Activated naive CD8-positive, alpha-beta T cell (primary cell): ENCODE data around the gene DHX58.

Source experiments
- H3K27ac Mint-ChIP-seq: one replicate; pipeline ENCODE4 v1.8.0; 2021; ENCODE audit warnings: mixed read lengths
- H3K27me3 Mint-ChIP-seq: one replicate; pipeline ENCODE4 v1.8.0; 2021; ENCODE audit warnings: mixed read lengths
- H3K36me3 Mint-ChIP-seq: one replicate; pipeline ENCODE4 v1.8.0; 2021; ENCODE audit warnings: mixed read lengths
- H3K4me1 Mint-ChIP-seq: one replicate; pipeline ENCODE4 v1.8.0; 2021; ENCODE audit warnings: low read depth, mixed read lengths
- H3K4me3 Mint-ChIP-seq: one replicate; pipeline ENCODE4 v1.8.0; 2021; ENCODE audit warnings: mild to moderate bottlenecking, mixed read lengths
- H3K9me3 Mint-ChIP-seq: one replicate; pipeline ENCODE4 v1.8.0; 2021; ENCODE audit warnings: low read depth, mixed read lengths

The DHX58 gene

DNA sequence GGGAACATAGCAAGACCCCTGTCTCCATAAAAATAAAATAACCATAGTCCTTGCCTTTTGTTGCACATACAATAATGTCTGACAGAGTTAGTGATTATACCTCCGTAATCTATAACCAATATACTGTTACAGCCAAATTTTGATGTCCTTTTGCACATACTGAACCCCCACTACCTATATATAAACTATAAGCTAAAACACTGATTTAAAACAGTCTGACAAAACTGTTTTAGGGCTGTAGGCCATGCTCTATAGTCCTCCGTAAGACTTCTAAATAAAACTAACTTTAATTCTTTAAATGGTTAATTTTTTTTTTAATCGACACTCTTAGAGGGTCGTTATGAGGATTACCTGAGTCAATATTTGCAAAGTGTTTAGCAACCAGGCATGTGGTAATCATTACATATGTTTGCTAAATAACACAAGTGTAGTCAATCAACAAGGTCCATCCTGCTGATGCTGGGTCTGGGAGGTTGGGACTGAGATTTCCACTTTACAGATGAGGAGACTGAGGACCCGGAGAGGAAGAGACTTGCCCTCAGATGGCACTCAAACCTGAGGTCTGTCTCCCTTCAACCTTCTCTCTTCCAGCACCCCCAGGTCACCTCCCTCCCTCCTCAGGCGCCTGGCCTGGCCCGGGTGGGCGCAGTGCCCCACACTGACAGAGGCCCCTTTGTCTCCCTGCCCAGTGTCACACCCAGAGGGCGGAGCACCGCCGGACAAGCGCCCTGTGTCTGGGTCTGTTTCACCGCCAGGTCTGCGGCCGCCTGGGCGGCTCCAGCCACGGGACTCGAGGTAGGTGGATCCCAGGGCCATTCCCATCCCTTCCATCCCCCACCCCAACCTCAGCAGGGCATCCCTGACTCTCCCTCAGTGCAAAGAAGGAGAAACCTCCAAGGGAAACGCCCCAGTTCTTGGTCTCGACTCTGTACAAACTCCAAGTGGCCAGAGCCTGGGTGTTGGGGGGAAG, 24.5 kb downstream of the DHX58 start:
- Mint-ChIP-seq H3K9me3 (no peaks in the 10 kb centered on the region), H3K4me1 (no peaks in the 10 kb centered on the region), H3K27me3 (peaks cover 4% of the 10 kb centered on the region), H3K27ac (no peak overlapping the region), H3K36me3 (no peaks in the 10 kb centered on the region), H3K4me3 (no peak overlapping the region)

DNA sequence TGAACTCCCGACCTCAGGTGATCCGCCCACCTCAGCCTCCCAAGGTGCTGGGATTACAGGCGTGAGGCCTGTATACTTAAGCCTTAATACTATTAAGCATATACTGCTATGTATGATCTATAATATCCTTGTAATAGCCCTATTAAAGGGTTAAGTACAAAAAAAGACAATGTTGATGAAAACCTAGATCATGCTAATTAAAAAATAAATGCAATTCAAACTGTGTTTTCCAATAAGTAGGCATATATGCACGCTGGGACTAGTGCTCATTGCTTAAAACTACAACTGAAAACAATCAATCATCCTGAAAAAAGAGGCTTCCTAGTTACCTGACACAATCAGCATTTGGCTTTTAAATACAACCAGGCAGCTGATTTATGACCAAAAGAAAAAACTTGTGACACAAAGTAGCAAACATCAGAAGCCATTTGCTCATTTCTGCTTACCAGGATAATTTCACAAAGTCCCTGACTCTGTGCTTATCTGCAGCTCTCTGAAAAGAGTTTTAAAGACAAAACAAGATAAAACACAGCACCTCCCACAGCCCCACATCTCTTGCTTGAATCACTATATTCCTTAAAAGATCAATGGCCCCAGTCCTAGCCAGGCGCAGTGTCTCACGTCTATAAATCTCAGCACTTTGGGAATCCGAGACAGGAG, 25.3 kb downstream of the DHX58 start:
- no peak overlapping the region for H3K4me3 Mint-ChIP-seq
- no peaks in the 10 kb centered on the region for H3K4me1 Mint-ChIP-seq
- peaks cover 4% of the 10 kb centered on the region for H3K27me3 Mint-ChIP-seq
- H3K27ac Mint-ChIP-seq, result no peak overlapping the region
- H3K36me3 Mint-ChIP-seq, result no peaks in the 10 kb centered on the region
- H3K9me3 Mint-ChIP-seq, result no peaks in the 10 kb centered on the region

DNA sequence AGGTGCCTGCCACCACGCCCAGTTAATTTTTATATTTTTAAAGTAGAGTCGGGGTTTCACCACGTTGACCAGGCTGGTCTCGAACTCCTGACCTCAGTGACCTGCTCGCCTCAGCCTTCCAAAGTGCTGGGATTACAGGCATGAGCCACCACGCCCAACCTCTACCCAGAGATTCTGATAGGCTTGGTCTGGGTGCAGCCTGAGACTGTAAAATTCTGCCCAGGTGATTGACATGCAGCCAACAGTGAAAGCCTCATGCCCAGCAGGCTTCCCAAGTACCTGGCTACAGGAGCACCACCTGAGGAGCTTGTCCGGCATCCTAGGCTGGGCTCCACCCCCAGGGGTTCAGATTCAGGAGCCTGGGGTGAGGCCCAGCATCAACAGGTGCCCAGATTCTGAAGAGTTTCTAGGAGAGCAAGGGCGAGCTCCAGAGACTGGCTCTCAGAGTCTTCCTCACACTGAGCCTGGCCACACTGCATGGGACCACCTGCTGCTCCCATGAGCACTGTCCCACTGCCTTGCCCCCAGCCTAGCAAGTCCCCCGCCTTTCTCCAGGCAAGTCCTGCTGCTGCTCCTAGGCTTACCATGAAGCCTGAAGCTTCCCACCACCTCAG, 30.9 kb downstream of the DHX58 start:
- H3K4me3 Mint-ChIP-seq, result no peak overlapping the region
- H3K9me3 Mint-ChIP-seq, result no peaks in the 10 kb centered on the region
- H3K27me3 Mint-ChIP-seq, result no peaks in the 10 kb centered on the region
- no peak overlapping the region for H3K27ac Mint-ChIP-seq
- no peaks in the 10 kb centered on the region for H3K36me3 Mint-ChIP-seq
- no peaks in the 10 kb centered on the region for H3K4me1 Mint-ChIP-seq

- Mint-ChIP-seq H3K27ac (no peak overlapping the region), H3K4me3 (no peak overlapping the region), H3K36me3 (no peaks in the 10 kb centered on the region), H3K4me1 (no peaks in the 10 kb centered on the region), H3K9me3 (no peaks in the 10 kb centered on the region), H3K27me3 (no peaks in the 10 kb centered on the region)
These were observed 33.0 kb downstream of the DHX58 start for GRCh38 chr17:42079541-42079940.

- peaks cover 2% of the 10 kb centered on the region for H3K27me3 Mint-ChIP-seq
- H3K27ac Mint-ChIP-seq, result no peak overlapping the region
- H3K4me1 Mint-ChIP-seq, result no peaks in the 10 kb centered on the region
- no peaks in the 10 kb centered on the region for H3K36me3 Mint-ChIP-seq
- H3K9me3 Mint-ChIP-seq, result no peaks in the 10 kb centered on the region
- H3K4me3 Mint-ChIP-seq, result no peak overlapping the region
These were observed 34.0 kb downstream of the DHX58 start for GRCh38 chr17:42078396-42079043.

GRCh38 chr17:42077755-42078154, 34.8 kb downstream of the DHX58 start:
- peaks cover 2% of the 10 kb centered on the region for H3K27me3 Mint-ChIP-seq
- no peak overlapping the region for H3K4me3 Mint-ChIP-seq
- H3K9me3 Mint-ChIP-seq, result no peaks in the 10 kb centered on the region
- no peak overlapping the region for H3K27ac Mint-ChIP-seq
- H3K36me3 Mint-ChIP-seq, result no peaks in the 10 kb centered on the region
- peaks cover 2% of the 10 kb centered on the region for H3K4me1 Mint-ChIP-seq

DNA sequence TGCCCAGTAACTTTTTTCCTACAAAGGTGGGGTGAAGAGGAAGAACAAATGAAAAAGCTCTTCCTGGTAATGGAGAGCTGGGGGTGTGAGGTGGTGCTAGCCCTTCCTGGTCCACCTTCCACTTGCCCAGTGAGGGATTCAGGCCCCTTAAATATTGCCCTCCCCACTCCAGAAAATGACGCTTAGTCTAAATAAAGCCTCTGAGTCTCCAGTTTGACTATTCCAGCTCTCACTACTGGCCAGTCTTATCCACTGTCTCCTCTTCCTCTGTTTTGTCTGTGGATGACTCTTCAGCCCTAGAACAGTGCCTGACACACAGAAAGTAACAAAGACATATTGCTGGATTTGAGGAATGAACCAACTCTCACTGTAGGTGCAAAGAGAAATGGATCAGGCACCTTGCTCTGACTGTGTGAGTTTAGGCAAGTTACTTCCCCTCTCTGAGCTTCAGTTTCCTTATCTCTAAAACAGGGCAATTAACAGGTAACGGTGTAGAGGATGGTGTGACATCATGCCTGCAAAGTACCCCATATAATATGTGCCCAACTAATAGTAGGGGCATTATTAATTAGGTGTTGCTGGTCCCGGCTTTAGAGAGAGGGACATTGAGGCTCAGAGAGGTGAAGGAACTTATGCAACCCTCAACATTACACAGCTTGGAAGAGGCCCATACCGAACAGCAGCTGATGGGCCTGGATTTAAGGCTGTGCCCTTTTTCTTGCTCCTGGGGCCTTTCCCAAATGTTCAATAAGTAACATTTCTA, 35.5 kb downstream of the DHX58 start:
- H3K27ac Mint-ChIP-seq, result no peak overlapping the region
- H3K9me3 Mint-ChIP-seq, result no peaks in the 10 kb centered on the region
- no peaks in the 10 kb centered on the region for H3K36me3 Mint-ChIP-seq
- H3K4me3 Mint-ChIP-seq, result no peak overlapping the region
- peaks cover 2% of the 10 kb centered on the region for H3K27me3 Mint-ChIP-seq
- H3K4me1 Mint-ChIP-seq, result peaks cover 5% of the 10 kb centered on the region

DNA sequence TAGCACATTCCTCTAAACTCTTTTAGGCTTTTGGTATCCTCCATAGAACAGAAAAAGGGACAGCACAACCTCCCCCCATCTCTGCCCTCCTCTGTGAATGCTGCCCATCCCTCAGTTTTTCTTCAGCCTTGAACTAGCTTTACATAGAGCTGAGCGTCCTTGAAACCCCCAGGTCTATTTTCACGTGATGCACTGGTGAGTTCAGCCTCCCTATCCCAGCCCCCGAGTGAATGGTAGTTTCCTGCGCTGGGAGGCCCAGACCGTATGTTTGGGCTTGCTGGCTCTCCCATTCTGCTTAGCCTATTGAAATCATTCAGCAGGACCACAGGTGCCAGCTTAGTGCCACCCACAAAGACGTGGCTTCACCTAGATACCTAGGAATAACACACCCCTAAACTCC, 36.7 kb downstream of the DHX58 start:
- no peaks in the 10 kb centered on the region for H3K36me3 Mint-ChIP-seq
- H3K4me1 Mint-ChIP-seq, result peaks cover 7% of the 10 kb centered on the region
- no peak overlapping the region for H3K27ac Mint-ChIP-seq
- H3K4me3 Mint-ChIP-seq, result no peak overlapping the region
- H3K27me3 Mint-ChIP-seq, result peaks cover 2% of the 10 kb centered on the region
- no peaks in the 10 kb centered on the region for H3K9me3 Mint-ChIP-seq

GRCh38 chr17:42072323-42073187, 40.0 kb downstream of the DHX58 start:
- Mint-ChIP-seq H3K27ac (no peak overlapping the region), H3K36me3 (no peaks in the 10 kb centered on the region), H3K27me3 (peaks cover 2% of the 10 kb centered on the region), H3K4me1 (peaks cover 7% of the 10 kb centered on the region), H3K4me3 (peak overlapping the region; percentile 83), H3K9me3 (no peaks in the 10 kb centered on the region)

DNA sequence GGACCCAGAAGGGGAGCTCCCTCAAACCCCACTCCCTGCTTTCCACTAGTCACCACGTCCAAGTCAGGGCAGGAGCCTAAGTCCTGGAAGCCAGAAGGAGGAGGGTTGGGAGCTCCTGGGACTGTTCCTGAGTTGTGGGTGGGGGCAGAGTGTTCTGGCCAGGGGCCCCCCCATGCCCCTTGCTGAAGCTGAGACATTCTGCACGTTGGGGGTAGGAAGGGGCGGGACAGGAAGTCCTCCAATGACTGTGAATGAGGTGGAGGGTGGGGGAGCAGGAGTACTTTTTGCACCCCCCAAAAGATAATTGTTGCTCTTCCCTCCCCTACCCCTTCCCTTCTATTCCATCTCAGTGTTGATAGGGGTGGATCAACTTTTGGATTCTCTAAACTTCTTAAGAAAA, 40.7 kb downstream of the DHX58 start:
- peaks cover 7% of the 10 kb centered on the region for H3K4me1 Mint-ChIP-seq
- H3K27me3 Mint-ChIP-seq, result peaks cover 2% of the 10 kb centered on the region
- no peaks in the 10 kb centered on the region for H3K36me3 Mint-ChIP-seq
- peak overlapping the region; percentile 54 for H3K27ac Mint-ChIP-seq
- H3K4me3 Mint-ChIP-seq, result peak overlapping the region; percentile 83
- no peaks in the 10 kb centered on the region for H3K9me3 Mint-ChIP-seq

DNA sequence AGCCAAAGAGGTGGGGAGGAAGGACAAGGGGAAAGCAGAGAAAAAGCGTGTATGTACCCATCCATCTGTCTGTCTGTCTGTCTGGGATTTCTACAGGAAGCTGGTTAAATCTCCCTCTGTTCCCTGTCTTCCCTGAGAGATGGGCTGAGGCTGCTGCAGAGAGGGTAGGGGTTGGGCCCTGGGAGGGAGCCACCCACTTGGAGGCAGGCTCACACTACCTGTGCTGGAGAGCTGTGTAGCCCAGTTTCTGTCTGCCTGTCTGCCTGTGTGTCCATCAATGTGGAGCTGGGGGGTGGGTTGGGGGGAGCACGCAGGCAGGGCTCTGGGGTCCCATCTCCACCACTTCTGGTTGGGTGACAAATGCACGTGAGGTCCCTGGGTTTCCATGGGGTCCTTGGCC, 43.5 kb downstream of the DHX58 start:
- H3K4me3 Mint-ChIP-seq, result no peak overlapping the region
- H3K27me3 Mint-ChIP-seq, result peaks cover under 1% of the 10 kb centered on the region
- no peaks in the 10 kb centered on the region for H3K36me3 Mint-ChIP-seq
- no peak overlapping the region for H3K27ac Mint-ChIP-seq
- H3K4me1 Mint-ChIP-seq, result peaks cover 22% of the 10 kb centered on the region
- no peaks in the 10 kb centered on the region for H3K9me3 Mint-ChIP-seq

- peaks cover 32% of the 10 kb centered on the region for H3K4me1 Mint-ChIP-seq
- H3K27me3 Mint-ChIP-seq, result no peaks in the 10 kb centered on the region
- no peak overlapping the region for H3K27ac Mint-ChIP-seq
- no peaks in the 10 kb centered on the region for H3K36me3 Mint-ChIP-seq
- H3K9me3 Mint-ChIP-seq, result no peaks in the 10 kb centered on the region
- H3K4me3 Mint-ChIP-seq, result no peak overlapping the region
These were observed 45.0 kb downstream of the DHX58 start for GRCh38 chr17:42067371-42068091.

GRCh38 chr17:42065201-42065600, 47.3 kb downstream of the DHX58 start:
- H3K27ac Mint-ChIP-seq, result peak overlapping the region; percentile 70
- no peaks in the 10 kb centered on the region for H3K9me3 Mint-ChIP-seq
- H3K27me3 Mint-ChIP-seq, result no peaks in the 10 kb centered on the region
- H3K4me1 Mint-ChIP-seq, result peaks cover 27% of the 10 kb centered on the region
- no peaks in the 10 kb centered on the region for H3K36me3 Mint-ChIP-seq
- H3K4me3 Mint-ChIP-seq, result no peak overlapping the region
